Measurements from ENCODE around the gene DLG2.
"Not testable (repeated sequence)": the region's sequence is repeated elsewhere in the genome, so short reads cannot be mapped to it uniquely, and the experiment has no call there.

DLG2 gene

DNA sequence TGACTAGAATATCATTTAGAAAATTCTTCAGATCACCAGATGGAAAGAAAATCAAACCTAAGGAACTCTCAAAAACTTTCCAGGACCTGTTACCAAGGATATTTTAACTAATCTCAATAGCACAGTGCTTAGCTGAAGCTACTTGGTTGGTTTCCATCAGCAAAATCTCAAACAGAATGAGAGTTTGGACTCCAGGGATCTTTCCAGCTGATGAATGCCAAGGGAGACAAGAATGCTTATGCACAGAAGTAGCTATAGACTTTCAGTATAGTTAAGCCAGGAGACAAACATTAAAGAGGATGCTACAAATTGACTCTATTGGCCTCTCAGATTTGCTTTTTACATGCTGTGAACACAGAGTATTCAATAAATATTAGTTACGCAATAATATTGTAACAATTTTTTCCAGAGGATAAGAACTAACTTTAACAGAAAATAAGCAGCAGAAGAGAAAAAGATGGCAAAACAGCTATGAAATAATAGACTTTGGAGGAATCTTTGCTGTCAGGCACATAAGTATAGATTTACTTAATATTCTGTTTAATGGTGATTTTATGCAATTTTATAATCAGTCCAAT is 331.4 kb downstream of the DLG2 start:
- H3K9me3 ChIP-seq (ENCODE audit: control insufficient read depth, insufficient read depth, low read length), result no peaks in the 10 kb centered on the region
- H3K4me1 ChIP-seq (ENCODE audit: control insufficient read depth, insufficient read depth, low read length), result no peaks in the 10 kb centered on the region
- no peak overlapping the region for H3K9ac ChIP-seq (ENCODE audit: low read depth, low read length)
- no peak overlapping the region for H3K4me3 ChIP-seq (ENCODE audit: low read depth, low read length)
- no peaks in the 10 kb centered on the region for H3K36me3 ChIP-seq (ENCODE audit: control insufficient read depth, insufficient read depth, low read length)
- no peaks in the 10 kb centered on the region for H3K27me3 ChIP-seq (ENCODE audit: control insufficient read depth, insufficient read depth, low read length)

DNA sequence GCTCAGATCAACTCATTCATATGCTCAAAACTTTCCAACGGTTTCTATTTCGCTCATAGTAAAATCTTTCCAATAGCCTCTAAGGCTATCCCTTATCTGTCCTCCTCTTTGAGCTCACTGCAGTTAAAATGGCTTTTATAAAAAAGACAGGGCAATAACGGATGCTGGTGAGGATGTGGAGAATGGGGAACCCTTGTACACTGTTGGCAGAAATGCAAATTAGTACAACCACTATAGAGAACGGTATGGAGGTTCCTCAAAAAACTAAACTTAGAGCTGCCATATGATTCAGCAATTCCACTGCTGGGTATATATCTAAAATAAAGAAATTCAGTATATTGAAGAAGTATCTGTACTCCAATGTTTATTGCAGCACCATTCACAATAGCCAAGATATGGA is 345.6 kb downstream of the DLG2 start:
- H3K4me3 ChIP-seq (ENCODE audit: low read depth, low read length), result no peak overlapping the region
- H3K36me3 ChIP-seq (ENCODE audit: control insufficient read depth, insufficient read depth, low read length), result no peaks in the 10 kb centered on the region
- H3K27me3 ChIP-seq (ENCODE audit: control insufficient read depth, insufficient read depth, low read length), result no peaks in the 10 kb centered on the region
- H3K9ac ChIP-seq (ENCODE audit: low read depth, low read length), result no peak overlapping the region
- no peaks in the 10 kb centered on the region for H3K9me3 ChIP-seq (ENCODE audit: control insufficient read depth, insufficient read depth, low read length)
- H3K4me1 ChIP-seq (ENCODE audit: control insufficient read depth, insufficient read depth, low read length), result peaks cover 5% of the 10 kb centered on the region

DNA sequence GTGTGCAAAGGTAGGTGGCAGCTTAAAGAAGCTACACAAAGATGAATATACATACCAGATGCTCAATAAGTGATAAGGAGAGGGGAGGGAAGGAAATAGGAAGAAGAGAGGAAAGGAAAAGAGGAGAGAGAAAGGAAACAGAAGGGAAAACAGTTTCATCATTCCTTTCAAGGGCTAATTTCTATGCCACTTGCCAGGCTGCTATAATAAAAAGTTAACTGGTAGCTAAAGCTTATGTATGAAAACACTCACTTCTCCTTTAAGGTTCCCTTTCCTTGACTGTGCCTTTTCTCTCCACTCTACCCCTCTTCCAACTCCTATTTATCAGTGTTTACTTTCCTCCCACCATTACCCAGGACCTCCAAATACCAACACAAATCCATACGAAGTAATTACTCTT is 347.9 kb downstream of the DLG2 start:
- no peak overlapping the region for H3K9ac ChIP-seq (ENCODE audit: low read depth, low read length)
- H3K4me1 ChIP-seq (ENCODE audit: control insufficient read depth, insufficient read depth, low read length), result peaks cover 5% of the 10 kb centered on the region
- H3K4me3 ChIP-seq (ENCODE audit: low read depth, low read length), result no peak overlapping the region
- H3K9me3 ChIP-seq (ENCODE audit: control insufficient read depth, insufficient read depth, low read length), result no peaks in the 10 kb centered on the region
- H3K27me3 ChIP-seq (ENCODE audit: control insufficient read depth, insufficient read depth, low read length), result no peaks in the 10 kb centered on the region
- H3K36me3 ChIP-seq (ENCODE audit: control insufficient read depth, insufficient read depth, low read length), result no peaks in the 10 kb centered on the region

DNA sequence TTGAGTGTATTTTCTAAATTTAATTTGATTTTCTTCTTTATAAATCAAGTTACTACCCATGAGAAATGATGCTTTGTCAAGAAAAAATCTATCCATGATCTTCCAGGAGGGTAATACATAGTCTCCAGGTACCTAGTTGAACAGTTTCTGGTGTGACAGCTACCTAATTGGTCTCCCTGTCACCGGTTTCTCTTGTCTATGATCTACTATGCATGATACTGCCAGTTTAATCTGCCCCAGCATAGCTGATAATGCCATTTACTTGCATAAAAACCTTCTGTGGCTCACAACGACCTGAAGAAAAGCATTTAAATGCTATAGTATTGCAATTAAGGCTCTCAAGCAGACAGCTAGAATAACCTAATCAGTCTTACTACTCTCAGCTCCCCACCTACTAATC is 349.5 kb downstream of the DLG2 start:
- H3K9me3 ChIP-seq (ENCODE audit: control insufficient read depth, insufficient read depth, low read length), result no peaks in the 10 kb centered on the region
- no peak overlapping the region for H3K9ac ChIP-seq (ENCODE audit: low read depth, low read length)
- no peaks in the 10 kb centered on the region for H3K36me3 ChIP-seq (ENCODE audit: control insufficient read depth, insufficient read depth, low read length)
- H3K4me1 ChIP-seq (ENCODE audit: control insufficient read depth, insufficient read depth, low read length), result peaks cover 5% of the 10 kb centered on the region
- no peak overlapping the region for H3K4me3 ChIP-seq (ENCODE audit: low read depth, low read length)
- H3K27me3 ChIP-seq (ENCODE audit: control insufficient read depth, insufficient read depth, low read length), result no peaks in the 10 kb centered on the region

DNA sequence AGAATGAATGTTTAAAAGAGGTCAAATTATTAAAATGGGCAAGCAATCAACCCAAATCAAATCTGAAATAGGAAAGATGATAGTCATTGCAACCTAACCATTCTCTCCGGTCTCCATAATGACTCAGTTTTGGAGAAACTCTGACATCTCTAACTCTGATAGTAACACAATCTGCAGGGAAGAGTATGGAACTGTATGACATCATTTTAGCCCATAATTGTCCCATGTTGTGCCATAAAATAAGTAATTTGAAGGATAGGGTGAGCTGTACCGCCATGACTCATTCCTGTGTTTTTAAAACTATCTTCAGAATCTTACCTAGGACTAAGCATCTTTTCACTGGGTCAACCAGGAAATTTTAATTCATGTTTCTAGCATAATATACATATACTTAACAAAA is 350.8 kb downstream of the DLG2 start:
- no peaks in the 10 kb centered on the region for H3K27me3 ChIP-seq (ENCODE audit: control insufficient read depth, insufficient read depth, low read length)
- no peaks in the 10 kb centered on the region for H3K9me3 ChIP-seq (ENCODE audit: control insufficient read depth, insufficient read depth, low read length)
- H3K4me3 ChIP-seq (ENCODE audit: low read depth, low read length), result no peak overlapping the region
- H3K9ac ChIP-seq (ENCODE audit: low read depth, low read length), result no peak overlapping the region
- H3K36me3 ChIP-seq (ENCODE audit: control insufficient read depth, insufficient read depth, low read length), result no peaks in the 10 kb centered on the region
- peaks cover 5% of the 10 kb centered on the region for H3K4me1 ChIP-seq (ENCODE audit: control insufficient read depth, insufficient read depth, low read length)

DNA sequence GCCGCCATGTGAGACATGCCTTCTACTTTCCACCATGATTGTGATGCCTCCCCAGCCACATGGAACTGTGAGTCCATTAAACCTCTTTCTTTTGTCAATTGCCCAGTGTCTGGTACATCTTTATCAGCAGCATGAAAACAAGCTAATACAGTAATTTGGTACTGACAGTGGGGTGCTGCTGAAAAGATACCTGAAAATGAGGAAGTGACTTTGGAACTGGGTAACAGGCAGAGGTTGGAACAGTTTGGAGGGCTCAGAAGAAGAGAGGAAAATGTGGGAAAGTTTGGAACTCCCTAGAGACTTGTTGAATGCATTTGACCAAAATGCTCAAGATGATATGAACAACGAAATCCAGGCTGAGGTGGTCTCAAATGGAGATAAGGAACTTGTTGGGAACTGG is 356.8 kb downstream of the DLG2 start:
- not testable (repeated sequence) for H3K4me3 ChIP-seq (ENCODE audit: low read depth, low read length); H3K9ac ChIP-seq (ENCODE audit: low read depth, low read length); H3K27me3 ChIP-seq (ENCODE audit: control insufficient read depth, insufficient read depth, low read length); H3K9me3 ChIP-seq (ENCODE audit: control insufficient read depth, insufficient read depth, low read length); H3K36me3 ChIP-seq (ENCODE audit: control insufficient read depth, insufficient read depth, low read length); H3K4me1 ChIP-seq (ENCODE audit: control insufficient read depth, insufficient read depth, low read length)

DNA sequence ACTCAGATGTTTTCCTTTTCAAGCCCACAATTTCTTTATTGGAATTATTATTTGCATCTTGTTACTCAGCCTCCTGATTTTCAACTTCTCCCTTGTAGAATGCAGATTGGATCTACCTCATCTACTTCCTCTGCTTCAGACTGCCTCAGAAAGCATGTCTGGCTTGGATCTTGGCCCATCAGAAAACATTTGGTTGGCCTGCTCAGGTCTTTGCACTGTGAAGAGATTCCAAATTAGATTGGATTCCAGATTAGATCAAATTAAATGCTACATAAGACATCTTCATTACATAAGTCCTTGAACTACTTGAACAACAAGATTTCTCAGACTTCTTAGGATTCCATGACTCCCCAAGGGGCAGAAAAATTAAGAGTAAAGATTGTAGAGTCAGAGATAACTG is 358.0 kb downstream of the DLG2 start:
- no peak overlapping the region for H3K9ac ChIP-seq (ENCODE audit: low read depth, low read length)
- H3K9me3 ChIP-seq (ENCODE audit: control insufficient read depth, insufficient read depth, low read length), result no peaks in the 10 kb centered on the region
- H3K4me3 ChIP-seq (ENCODE audit: low read depth, low read length), result no peak overlapping the region
- no peaks in the 10 kb centered on the region for H3K36me3 ChIP-seq (ENCODE audit: control insufficient read depth, insufficient read depth, low read length)
- H3K27me3 ChIP-seq (ENCODE audit: control insufficient read depth, insufficient read depth, low read length), result no peaks in the 10 kb centered on the region
- H3K4me1 ChIP-seq (ENCODE audit: control insufficient read depth, insufficient read depth, low read length), result no peaks in the 10 kb centered on the region

DNA sequence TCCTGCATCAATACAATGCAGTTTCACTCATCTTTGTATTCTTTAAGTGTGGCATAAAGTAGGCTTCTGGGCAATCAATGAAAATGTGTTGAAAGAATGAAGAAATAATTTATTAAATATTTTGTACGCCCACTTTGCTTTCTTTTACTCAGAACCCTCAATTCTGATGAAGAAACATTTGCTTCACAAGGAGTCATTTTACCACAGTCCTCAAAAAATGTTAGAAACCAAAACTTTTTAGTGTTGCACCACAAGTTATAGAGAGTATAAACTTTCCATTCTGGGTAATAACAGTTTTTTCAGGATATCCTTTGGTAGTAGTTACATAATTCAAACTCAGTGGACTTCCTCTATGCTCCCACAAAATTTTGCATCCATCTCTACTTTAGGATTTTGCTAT is 360.5 kb downstream of the DLG2 start:
- Histone ChIP-seq H3K9me3 (ENCODE audit: control insufficient read depth, insufficient read depth, low read length) (no peaks in the 10 kb centered on the region), H3K27me3 (ENCODE audit: control insufficient read depth, insufficient read depth, low read length) (no peaks in the 10 kb centered on the region), H3K36me3 (ENCODE audit: control insufficient read depth, insufficient read depth, low read length) (no peaks in the 10 kb centered on the region), H3K4me3 (ENCODE audit: low read depth, low read length) (no peak overlapping the region), H3K9ac (ENCODE audit: low read depth, low read length) (no peak overlapping the region), H3K4me1 (ENCODE audit: control insufficient read depth, insufficient read depth, low read length) (no peaks in the 10 kb centered on the region)

DNA sequence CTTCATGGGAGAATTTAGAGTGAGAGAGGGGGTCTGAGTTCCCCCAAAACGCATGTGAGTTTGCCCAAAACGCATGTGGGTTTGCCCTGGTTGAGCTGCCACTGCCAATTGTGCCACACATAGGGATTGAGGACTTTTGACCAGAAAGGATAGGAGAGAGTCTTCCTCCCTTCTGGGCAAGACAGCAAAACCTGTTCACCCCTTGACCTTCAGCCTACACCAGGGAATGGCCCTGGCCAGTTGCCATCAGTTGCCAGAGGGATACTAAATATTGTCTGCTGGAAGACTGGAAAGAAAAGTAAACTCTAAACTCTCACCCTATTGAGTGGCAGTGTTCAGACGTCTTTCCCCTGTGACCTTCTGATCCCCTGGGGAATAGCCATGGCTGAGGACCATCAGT is 363.8 kb downstream of the DLG2 start:
- H3K9ac ChIP-seq (ENCODE audit: low read depth, low read length), result no peak overlapping the region
- H3K4me1 ChIP-seq (ENCODE audit: control insufficient read depth, insufficient read depth, low read length), result no peaks in the 10 kb centered on the region
- no peaks in the 10 kb centered on the region for H3K27me3 ChIP-seq (ENCODE audit: control insufficient read depth, insufficient read depth, low read length)
- no peak overlapping the region for H3K4me3 ChIP-seq (ENCODE audit: low read depth, low read length)
- H3K9me3 ChIP-seq (ENCODE audit: control insufficient read depth, insufficient read depth, low read length), result no peaks in the 10 kb centered on the region
- no peaks in the 10 kb centered on the region for H3K36me3 ChIP-seq (ENCODE audit: control insufficient read depth, insufficient read depth, low read length)

DNA sequence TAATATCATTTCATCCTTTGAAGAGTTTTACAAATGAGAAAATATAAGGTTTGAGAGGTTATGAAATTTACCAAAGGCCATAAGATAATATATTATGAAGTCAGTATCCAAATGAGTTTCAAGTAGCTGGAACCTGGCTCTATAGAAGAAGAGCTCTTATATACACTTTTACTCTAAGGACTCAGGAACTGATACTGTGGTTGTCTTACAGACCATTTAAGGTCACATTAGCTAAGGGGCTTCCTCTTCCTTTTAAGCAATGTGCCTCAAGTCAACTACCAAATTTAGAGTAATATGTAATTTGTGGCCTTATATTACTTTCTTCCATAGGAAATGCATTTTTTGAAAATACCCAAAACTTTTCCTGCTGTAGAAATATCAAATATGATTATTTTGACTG is 369.3 kb downstream of the DLG2 start:
- no peak overlapping the region for H3K4me3 ChIP-seq (ENCODE audit: low read depth, low read length)
- H3K9ac ChIP-seq (ENCODE audit: low read depth, low read length), result no peak overlapping the region
- no peaks in the 10 kb centered on the region for H3K36me3 ChIP-seq (ENCODE audit: control insufficient read depth, insufficient read depth, low read length)
- no peaks in the 10 kb centered on the region for H3K4me1 ChIP-seq (ENCODE audit: control insufficient read depth, insufficient read depth, low read length)
- no peaks in the 10 kb centered on the region for H3K27me3 ChIP-seq (ENCODE audit: control insufficient read depth, insufficient read depth, low read length)
- no peaks in the 10 kb centered on the region for H3K9me3 ChIP-seq (ENCODE audit: control insufficient read depth, insufficient read depth, low read length)

DNA sequence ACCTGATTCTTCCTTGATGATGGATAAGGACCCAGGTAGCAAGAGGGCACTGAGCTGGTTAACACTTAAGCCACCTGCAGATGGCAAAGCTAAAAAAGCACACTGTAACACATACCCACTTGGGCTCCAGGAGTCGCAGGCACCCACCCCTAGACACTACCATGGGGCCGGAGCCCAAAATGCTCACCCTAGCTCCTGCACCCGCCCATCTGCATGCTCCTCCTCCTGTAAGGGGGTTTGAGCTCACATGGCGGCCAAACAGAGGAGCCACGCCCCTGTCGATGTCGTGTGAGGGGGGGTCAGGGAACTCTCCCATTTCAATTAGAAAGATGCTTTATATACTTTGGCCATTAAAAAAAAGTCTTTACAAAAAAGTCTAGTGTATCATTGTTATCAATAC is 370.7 kb downstream of the DLG2 start:
- H3K4me3 ChIP-seq (ENCODE audit: low read depth, low read length), result no peak overlapping the region

DNA sequence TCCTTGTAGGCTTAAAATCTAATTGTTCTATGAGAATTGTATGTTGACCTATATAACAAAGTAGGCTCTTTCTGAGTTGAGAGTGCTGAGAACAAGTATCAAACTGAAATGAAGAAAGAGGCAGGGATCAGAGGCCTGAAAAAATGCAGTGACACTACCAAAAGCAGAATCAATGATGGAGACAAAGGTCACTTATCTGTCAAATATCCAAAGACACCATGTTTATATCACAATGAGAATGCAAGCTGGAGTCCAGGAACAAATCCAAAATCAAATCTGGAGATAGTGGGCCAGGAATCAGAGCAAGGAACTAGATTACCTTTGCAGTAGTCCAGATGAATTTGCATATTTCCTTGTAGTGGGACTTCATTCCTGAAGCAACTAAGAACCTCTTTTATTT is 377.7 kb downstream of the DLG2 start:
- no peaks in the 10 kb centered on the region for H3K27me3 ChIP-seq (ENCODE audit: control insufficient read depth, insufficient read depth, low read length)
- H3K36me3 ChIP-seq (ENCODE audit: control insufficient read depth, insufficient read depth, low read length), result no peaks in the 10 kb centered on the region
- H3K4me3 ChIP-seq (ENCODE audit: low read depth, low read length), result no peak overlapping the region
- H3K4me1 ChIP-seq (ENCODE audit: control insufficient read depth, insufficient read depth, low read length), result no peaks in the 10 kb centered on the region
- H3K9me3 ChIP-seq (ENCODE audit: control insufficient read depth, insufficient read depth, low read length), result no peaks in the 10 kb centered on the region
- no peak overlapping the region for H3K9ac ChIP-seq (ENCODE audit: low read depth, low read length)

More for the DNA sequence above, 370.7 kb downstream of the DLG2 start:
- Histone ChIP-seq H3K9ac (ENCODE audit: low read depth, low read length) (no peak overlapping the region), H3K9me3 (ENCODE audit: control insufficient read depth, insufficient read depth, low read length) (no peaks in the 10 kb centered on the region), H3K27me3 (ENCODE audit: control insufficient read depth, insufficient read depth, low read length) (no peaks in the 10 kb centered on the region), H3K36me3 (ENCODE audit: control insufficient read depth, insufficient read depth, low read length) (no peaks in the 10 kb centered on the region), H3K4me1 (ENCODE audit: control insufficient read depth, insufficient read depth, low read length) (no peaks in the 10 kb centered on the region)

DNA sequence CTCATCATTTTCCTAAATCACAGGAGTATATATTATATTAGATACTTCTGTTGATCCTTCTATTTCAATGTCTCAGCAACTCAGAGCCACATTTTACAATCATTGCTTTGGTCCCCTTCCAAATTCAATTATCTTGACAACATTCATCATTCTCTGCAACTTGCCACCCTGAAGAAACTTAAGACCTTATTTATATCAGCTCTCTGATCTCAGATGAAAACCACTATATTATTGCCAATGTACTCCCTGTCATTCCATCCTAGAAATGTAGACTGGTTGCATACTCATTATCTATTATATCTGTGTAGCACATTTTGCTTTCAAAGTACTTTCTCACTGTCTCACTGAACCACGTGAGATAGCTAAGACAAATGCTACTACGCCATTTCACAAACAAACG is 379.3 kb downstream of the DLG2 start:
- H3K9me3 ChIP-seq (ENCODE audit: control insufficient read depth, insufficient read depth, low read length), result no peaks in the 10 kb centered on the region
- no peaks in the 10 kb centered on the region for H3K27me3 ChIP-seq (ENCODE audit: control insufficient read depth, insufficient read depth, low read length)
- H3K4me3 ChIP-seq (ENCODE audit: low read depth, low read length), result no peak overlapping the region
- H3K4me1 ChIP-seq (ENCODE audit: control insufficient read depth, insufficient read depth, low read length), result no peaks in the 10 kb centered on the region
- no peaks in the 10 kb centered on the region for H3K36me3 ChIP-seq (ENCODE audit: control insufficient read depth, insufficient read depth, low read length)
- no peak overlapping the region for H3K9ac ChIP-seq (ENCODE audit: low read depth, low read length)
